ENCODE measurements around the gene KCTD2. TPM values are rescaled to one million over a fixed set of nuclear protein-coding genes. Genes with fewer than 3 reads are reported as not detected.

Gene KCTD2, protein sequence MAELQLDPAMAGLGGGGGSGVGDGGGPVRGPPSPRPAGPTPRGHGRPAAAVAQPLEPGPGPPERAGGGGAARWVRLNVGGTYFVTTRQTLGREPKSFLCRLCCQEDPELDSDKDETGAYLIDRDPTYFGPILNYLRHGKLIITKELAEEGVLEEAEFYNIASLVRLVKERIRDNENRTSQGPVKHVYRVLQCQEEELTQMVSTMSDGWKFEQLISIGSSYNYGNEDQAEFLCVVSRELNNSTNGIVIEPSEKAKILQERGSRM
- total RNA-seq: 17.2 TPM

DNA sequence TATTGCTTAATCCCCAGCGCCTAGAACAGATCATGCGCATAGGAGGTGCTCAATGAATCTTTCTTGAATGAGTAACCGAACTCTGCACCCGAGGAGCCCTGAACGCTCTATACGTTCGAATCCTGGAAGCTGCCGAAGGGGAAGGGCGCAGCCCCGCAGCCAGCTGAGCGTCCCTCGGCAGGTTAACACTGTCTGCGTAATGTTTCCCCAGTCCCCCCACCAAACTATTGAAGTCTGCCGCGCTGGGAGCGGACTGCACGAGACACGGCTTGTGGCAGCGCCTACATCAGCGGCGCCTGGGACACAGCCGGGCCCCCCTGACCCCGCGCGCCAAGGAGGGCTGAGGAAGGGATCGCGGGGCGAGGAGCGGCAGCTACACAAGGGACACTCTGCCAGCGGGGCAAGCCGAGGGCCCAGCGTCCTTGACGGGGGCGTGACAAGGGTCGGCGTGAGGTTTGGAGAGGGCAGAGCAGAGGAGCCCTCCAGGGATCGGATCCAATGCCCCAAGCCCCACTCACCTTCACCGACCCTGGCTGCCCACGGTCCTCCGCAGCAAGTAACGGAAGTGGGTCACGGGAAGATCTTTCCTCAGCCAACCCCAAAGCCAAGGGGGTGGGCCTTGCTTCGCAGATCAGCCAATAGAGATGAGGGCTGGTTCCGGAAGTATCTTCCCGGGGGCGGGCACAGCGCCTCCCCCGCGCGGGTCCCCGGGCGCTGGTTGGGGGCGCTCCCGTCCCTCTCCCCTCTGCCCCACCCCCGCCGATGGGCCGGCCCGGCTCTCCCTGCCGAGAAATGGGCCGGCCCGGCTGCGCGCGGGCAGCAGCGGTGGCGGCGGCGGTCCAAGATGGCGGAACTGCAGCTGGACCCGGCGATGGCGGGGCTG lies at the start of gene KCTD2, which contains the start of gene ATP5PD:
KCTD2 (plus strand) TSS at position 819 of the 883 bp plus-strand sequence; CDS start at position 845, 26 bp downstream.
ATP5PD (minus strand) TSS at position 563 of the 883 bp plus-strand sequence. CDS start 4,319 bp downstream, outside the sequence.
- intact Hi-C loops (cut with DNase I): no loop called here
- TF ChIP-seq POLR2A (IDR thresholded peaks at IDR 0.05): peak in 1 of 2 donors; percentile 87
- peak; percentile 80 to 99 for TF ChIP-seq POLR2AphosphoS5 (IDR thresholded peaks at IDR 0.05; ENCODE audit: insufficient read depth in 1 of 2, low read depth in 1 of 2)
- TF ChIP-seq, protein P1, sequence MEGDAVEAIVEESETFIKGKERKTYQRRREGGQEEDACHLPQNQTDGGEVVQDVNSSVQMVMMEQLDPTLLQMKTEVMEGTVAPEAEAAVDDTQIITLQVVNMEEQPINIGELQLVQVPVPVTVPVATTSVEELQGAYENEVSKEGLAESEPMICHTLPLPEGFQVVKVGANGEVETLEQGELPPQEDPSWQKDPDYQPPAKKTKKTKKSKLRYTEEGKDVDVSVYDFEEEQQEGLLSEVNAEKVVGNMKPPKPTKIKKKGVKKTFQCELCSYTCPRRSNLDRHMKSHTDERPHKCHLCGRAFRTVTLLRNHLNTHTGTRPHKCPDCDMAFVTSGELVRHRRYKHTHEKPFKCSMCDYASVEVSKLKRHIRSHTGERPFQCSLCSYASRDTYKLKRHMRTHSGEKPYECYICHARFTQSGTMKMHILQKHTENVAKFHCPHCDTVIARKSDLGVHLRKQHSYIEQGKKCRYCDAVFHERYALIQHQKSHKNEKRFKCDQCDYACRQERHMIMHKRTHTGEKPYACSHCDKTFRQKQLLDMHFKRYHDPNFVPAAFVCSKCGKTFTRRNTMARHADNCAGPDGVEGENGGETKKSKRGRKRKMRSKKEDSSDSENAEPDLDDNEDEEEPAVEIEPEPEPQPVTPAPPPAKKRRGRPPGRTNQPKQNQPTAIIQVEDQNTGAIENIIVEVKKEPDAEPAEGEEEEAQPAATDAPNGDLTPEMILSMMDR (IDR thresholded peaks at IDR 0.05): no peak
- H3K4me1 ChIP-seq: peaks cover 36% of the 10 kb centered on the region
- peaks cover 0 to 18% of the 10 kb centered on the region in 2 donors for H3K36me3 ChIP-seq
- H3K4me3 ChIP-seq: peak within 1 kb of the TSS; percentile 84 to 90
- H3K27ac ChIP-seq: peak within 1 kb of the TSS; percentile 95
- no peaks in the 10 kb centered on the region for H3K27me3 ChIP-seq
- peak in 1 of 2 donors; percentile 97 for DNase-seq (ENCODE audit: extremely low spot score in 2 of 2)
- H3K9me3 ChIP-seq: no peaks in the 10 kb centered on the region

DNA sequence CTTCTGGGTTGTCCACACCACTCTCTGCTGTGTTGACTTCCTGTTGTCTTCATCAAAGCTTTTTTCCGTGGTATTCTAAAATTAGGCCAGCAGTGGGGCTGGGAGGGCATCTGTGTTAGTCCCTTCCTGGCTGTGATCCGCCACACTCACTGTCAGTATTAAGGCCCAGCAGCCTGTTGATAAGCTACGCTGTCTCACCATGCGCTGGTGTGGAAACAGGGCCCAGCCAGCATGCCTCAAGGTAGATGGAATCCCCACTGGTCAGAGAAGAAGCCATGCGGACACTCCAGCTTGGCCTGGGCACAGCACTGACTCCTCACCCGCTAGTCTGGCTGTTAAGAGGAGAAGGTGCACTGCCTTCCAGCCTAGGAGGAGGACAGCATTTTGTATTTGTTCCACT lies 48.2 kb upstream of the KCTD2 start:
- no peak overlapping the region for H3K27ac ChIP-seq

DNA sequence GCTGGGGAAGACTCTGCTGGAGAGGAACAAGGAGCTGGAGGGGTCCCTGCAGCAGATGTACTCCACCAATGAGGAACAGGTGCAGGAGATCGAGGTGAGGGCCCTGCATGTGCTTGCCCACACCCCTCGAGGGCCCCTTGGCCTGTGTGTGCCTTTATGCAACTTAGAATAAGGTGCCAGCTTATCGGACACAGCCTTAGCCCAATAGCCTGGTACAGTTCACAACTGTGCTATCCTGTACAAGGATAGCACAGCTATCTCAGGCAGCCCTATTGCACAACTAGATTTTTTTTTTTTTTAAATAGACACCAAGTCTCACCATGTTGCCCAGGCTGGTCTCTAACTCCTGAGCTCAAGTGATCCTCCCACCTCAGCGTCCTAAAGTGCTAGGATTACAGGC lies 47.5 kb upstream of the KCTD2 start:
- no peak for TF ChIP-seq POLR2AphosphoS5 (IDR thresholded peaks at IDR 0.05; ENCODE audit: insufficient read depth in 1 of 2, low read depth in 1 of 2)
- TF ChIP-seq, protein P1 (IDR thresholded peaks at IDR 0.05): no peak
- no peak for TF ChIP-seq POLR2A (IDR thresholded peaks at IDR 0.05)
- Histone ChIP-seq H3K9me3 (no peaks in the 10 kb centered on the region), H3K27ac (no peak overlapping the region), H3K36me3 (peaks cover 0 to 20% of the 10 kb centered on the region in 2 donors), H3K4me1 (peaks cover 2% of the 10 kb centered on the region), H3K4me3 (no peak overlapping the region), H3K27me3 (no peaks in the 10 kb centered on the region)
- intact Hi-C loops (cut with DNase I): no loop called here
- no peak for DNase-seq (ENCODE audit: extremely low spot score in 2 of 2)

More for the DNA sequence above, 48.2 kb upstream of the KCTD2 start:
- no peak for TF ChIP-seq POLR2AphosphoS5 (IDR thresholded peaks at IDR 0.05; ENCODE audit: insufficient read depth in 1 of 2, low read depth in 1 of 2)
- Histone ChIP-seq H3K27me3 (no peaks in the 10 kb centered on the region), H3K4me1 (peaks cover 10% of the 10 kb centered on the region), H3K36me3 (peaks cover 0 to 20% of the 10 kb centered on the region in 2 donors), H3K4me3 (no peak overlapping the region), H3K9me3 (no peaks in the 10 kb centered on the region)
- intact Hi-C loops (cut with DNase I): no loop called here
- DNase-seq (ENCODE audit: extremely low spot score in 2 of 2): no peak

DNA sequence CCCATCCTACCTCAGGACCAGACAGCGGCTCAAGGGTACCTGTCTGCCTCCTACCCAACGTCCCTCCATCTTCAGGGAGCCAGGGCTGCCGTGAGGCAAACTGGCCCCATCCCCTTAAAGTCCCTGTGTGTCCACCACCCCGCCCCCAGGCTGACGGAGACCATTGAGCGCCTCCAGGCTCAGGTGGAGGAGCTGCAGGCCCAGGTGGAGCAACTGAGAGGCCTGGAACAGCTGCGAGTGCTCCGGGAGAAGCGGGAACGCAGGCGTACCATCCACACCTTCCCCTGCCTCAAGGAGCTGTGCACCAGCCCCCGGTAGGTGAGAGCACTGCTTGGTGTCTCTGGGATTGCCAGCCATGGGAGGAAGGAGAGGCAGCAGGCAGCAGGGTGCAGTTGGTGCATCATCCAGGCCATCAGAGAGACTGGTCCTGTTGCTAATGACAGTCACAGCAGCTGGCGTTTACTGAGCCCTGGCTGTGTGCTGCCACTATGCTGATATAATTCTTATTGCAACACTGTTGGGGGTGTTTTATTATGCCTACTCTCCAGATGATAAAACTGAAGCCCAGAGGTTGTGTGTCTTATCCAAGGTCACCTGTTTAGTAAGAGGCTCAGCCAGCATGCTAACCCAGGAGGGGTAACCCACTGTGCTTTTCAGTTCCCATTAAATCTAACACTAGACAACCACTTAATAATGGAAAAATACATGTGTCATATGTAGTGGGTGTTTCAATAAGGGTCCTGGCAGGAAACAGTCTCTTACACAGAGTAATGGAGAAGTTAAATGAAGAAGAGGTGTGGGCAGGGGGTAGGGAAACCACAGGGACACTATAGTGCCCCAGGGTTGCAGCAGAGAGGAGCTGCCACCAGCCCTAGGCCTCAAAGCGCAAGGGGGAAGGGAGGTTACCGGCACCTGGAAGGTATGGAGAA lies 44.8 kb upstream of the KCTD2 start:
- Histone ChIP-seq H3K4me1 (no peaks in the 10 kb centered on the region), H3K27ac (no peak overlapping the region), H3K4me3 (no peak overlapping the region), H3K27me3 (no peaks in the 10 kb centered on the region), H3K36me3 (peaks cover 0 to 20% of the 10 kb centered on the region in 2 donors), H3K9me3 (no peaks in the 10 kb centered on the region)
- intact Hi-C loops (cut with DNase I): no loop called here
- TF ChIP-seq, protein P1 (IDR thresholded peaks at IDR 0.05): no peak
- no peak for TF ChIP-seq POLR2A (IDR thresholded peaks at IDR 0.05)
- no peak for TF ChIP-seq POLR2AphosphoS5 (IDR thresholded peaks at IDR 0.05; ENCODE audit: insufficient read depth in 1 of 2, low read depth in 1 of 2)
- no peak for DNase-seq (ENCODE audit: extremely low spot score in 2 of 2)

All from vagina (tissue), 2 donors.